ENCODE results near the gene ANKH. TPM values are rescaled to one million over a fixed set of nuclear protein-coding genes. Genes with fewer than 3 reads are reported as not detected.

Gene ANKH
- total RNA-seq, 1 experiment from 2014 or later: 81.4 TPM

DNA sequence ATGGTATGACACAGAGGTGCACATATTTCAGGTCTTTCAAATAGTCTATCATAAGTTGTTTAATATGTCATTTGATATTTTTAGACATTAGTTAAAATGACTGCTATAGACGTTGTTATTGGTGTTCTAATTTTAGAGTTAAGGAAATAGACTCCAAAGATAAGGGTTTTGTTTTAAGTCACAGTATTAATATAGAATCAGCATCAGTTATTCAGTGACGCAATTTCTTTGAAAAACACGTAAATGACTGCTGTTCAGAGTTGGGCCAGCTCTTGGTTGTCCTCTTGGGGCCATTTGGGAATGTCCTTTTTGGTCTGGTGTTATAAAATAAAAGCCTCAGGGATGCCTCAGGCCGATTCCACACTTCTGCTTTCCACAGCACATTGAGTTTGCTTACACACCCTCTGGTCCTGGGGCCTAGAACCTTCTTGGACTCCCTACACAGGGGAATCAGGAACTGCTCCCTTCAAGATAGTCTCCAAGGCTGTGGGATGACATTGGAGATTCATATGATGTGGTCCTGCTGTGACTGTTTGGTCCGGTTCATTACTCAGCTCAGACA lies 192.7 kb downstream of the ANKH start:
- H2AFZ ChIP-seq: no peak overlapping the region
- H3K4me2 ChIP-seq: no peak overlapping the region
- H3K9me3 ChIP-seq (ENCODE audit: insufficient read depth, low read depth): no peaks in the 10 kb centered on the region
- H3K9me2 ChIP-seq (ENCODE audit: insufficient read depth): no peaks in the 10 kb centered on the region
- H3K27ac ChIP-seq: no peak overlapping the region
- intact Hi-C loops (cut with micrococcal nuclease; ENCODE audit: unreplicated experiment): no loop called here
- no TSS peak for BruUV-seq (replicated peaks)
- CTCF ChIA-PET: no interaction called here
- H3K4me3 ChIP-seq: no peak overlapping the region
- no peaks in the 10 kb centered on the region; the same call in 1 of the 2 replicates for H3K36me3 ChIP-seq (ENCODE audit: low read depth)
- H4K20me1 ChIP-seq (ENCODE audit: insufficient read depth): peaks cover 19% of the 10 kb centered on the region
- DNase-seq: no peak
- no peaks in the 10 kb centered on the region for H3K27me3 ChIP-seq (ENCODE audit: insufficient read depth, low read depth)
- H3K4me1 ChIP-seq (replicated peaks; ENCODE audit: insufficient read depth): no peaks in the 10 kb centered on the region
- H3F3A ChIP-seq (ENCODE audit: insufficient read depth, low read depth): no peaks in the 10 kb centered on the region
- TF ChIP-seq, protein P1, sequence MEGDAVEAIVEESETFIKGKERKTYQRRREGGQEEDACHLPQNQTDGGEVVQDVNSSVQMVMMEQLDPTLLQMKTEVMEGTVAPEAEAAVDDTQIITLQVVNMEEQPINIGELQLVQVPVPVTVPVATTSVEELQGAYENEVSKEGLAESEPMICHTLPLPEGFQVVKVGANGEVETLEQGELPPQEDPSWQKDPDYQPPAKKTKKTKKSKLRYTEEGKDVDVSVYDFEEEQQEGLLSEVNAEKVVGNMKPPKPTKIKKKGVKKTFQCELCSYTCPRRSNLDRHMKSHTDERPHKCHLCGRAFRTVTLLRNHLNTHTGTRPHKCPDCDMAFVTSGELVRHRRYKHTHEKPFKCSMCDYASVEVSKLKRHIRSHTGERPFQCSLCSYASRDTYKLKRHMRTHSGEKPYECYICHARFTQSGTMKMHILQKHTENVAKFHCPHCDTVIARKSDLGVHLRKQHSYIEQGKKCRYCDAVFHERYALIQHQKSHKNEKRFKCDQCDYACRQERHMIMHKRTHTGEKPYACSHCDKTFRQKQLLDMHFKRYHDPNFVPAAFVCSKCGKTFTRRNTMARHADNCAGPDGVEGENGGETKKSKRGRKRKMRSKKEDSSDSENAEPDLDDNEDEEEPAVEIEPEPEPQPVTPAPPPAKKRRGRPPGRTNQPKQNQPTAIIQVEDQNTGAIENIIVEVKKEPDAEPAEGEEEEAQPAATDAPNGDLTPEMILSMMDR (conservative IDR thresholded peaks at IDR 0.05): no peak
- TF ChIP-seq EZH2 (IDR thresholded peaks at IDR 0.05; ENCODE audit: low read depth): no peak
- H3K79me2 ChIP-seq (ENCODE audit: low read depth): peaks cover 29% of the 10 kb centered on the region
- POLR2A ChIA-PET (ENCODE audit: unreplicated experiment): no interaction called here

DNA sequence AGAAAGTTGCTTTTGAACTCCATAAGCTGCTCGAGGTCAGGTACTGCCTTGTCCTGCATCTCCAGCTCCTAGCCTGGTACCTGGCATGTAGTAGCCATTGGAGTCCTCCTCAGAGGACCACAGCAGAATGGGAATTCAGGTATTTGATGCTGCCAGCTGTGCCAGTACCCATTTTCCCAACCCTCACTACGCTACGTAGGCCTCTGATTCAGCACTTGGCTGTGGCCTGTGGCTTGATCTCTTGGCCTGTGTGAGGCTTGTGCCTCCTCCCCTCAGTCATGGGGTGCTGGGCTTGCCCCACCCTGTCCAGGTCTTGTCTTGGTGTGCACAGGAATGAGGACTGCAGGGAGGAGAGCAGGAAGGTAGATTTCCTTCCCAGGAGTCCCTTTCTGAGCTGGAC lies 195.3 kb downstream of the ANKH start:
- peak in 1 of 2 experiments; percentile 50 for DNase-seq
- Histone ChIP-seq H3K9me3 (ENCODE audit: insufficient read depth, low read depth) (no peaks in the 10 kb centered on the region), H3K27ac (no peak overlapping the region), H4K20me1 (ENCODE audit: insufficient read depth) (peaks cover 33% of the 10 kb centered on the region), H3K36me3 (ENCODE audit: low read depth) (no peaks in the 10 kb centered on the region; the same call in 1 of the 2 replicates), H3K9me2 (ENCODE audit: insufficient read depth) (no peaks in the 10 kb centered on the region), H3K4me1 (replicated peaks; ENCODE audit: insufficient read depth) (no peaks in the 10 kb centered on the region), H3F3A (ENCODE audit: insufficient read depth, low read depth) (no peaks in the 10 kb centered on the region), H2AFZ (no peak overlapping the region), H3K27me3 (ENCODE audit: insufficient read depth, low read depth) (no peaks in the 10 kb centered on the region), H3K4me2 (no peak overlapping the region), H3K79me2 (ENCODE audit: low read depth) (peaks cover 54% of the 10 kb centered on the region), H3K4me3 (no peak overlapping the region)
- POLR2A ChIA-PET (ENCODE audit: unreplicated experiment): no interaction called here
- intact Hi-C loops (cut with micrococcal nuclease; ENCODE audit: unreplicated experiment): no loop called here
- CTCF ChIA-PET: interaction anchor here (0.9 kb wide), 1 partner anchor 9 kb away, joined by 4 read pairs; no protein-coding TSS in a partner anchor
- TF ChIP-seq EZH2 (IDR thresholded peaks at IDR 0.05; ENCODE audit: low read depth): no peak
- TF ChIP-seq, protein P1 (conservative IDR thresholded peaks at IDR 0.05): no peak
- BruUV-seq (replicated peaks): no TSS peak

DNA sequence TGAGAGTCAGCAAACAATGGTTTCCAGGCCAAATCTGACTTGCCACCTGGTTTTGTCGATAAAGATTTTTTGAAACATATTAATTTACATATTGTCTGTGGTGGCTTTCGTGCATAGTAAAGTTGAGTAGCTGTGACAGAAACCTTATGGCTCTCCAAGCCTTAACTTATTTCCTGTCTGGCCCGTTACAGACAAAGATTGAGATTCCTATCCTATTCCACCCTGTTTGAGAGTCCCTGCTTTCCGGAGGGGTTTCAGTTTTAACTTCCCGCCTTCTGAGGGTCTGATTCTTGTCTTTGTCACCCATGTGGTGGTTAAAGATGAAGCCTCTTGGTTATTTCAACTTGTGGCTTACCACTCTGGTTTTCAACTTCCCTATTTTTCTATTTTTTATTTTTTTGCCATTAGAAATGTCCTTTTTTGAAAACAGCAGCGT lies 195.7 kb downstream of the ANKH start:
- H3K4me3 ChIP-seq: no peak overlapping the region
- H3K27ac ChIP-seq: no peak overlapping the region
- no peak overlapping the region for H3K4me2 ChIP-seq
- H3K9me3 ChIP-seq (ENCODE audit: insufficient read depth, low read depth): no peaks in the 10 kb centered on the region
- H3K79me2 ChIP-seq (ENCODE audit: low read depth): peaks cover 59% of the 10 kb centered on the region
- ChIA-PET POLR2A (ENCODE audit: unreplicated experiment) (no interaction called here), CTCF (no interaction called here)
- H3F3A ChIP-seq (ENCODE audit: insufficient read depth, low read depth): no peaks in the 10 kb centered on the region
- H3K9me2 ChIP-seq (ENCODE audit: insufficient read depth): no peaks in the 10 kb centered on the region
- H2AFZ ChIP-seq: no peak overlapping the region
- DNase-seq: no peak
- no peaks in the 10 kb centered on the region; the same call in 1 of the 2 replicates for H3K36me3 ChIP-seq (ENCODE audit: low read depth)
- no peaks in the 10 kb centered on the region for H3K27me3 ChIP-seq (ENCODE audit: insufficient read depth, low read depth)
- TF ChIP-seq, protein P1 (conservative IDR thresholded peaks at IDR 0.05): no peak
- peaks cover 38% of the 10 kb centered on the region for H4K20me1 ChIP-seq (ENCODE audit: insufficient read depth)
- intact Hi-C loops (cut with micrococcal nuclease; ENCODE audit: unreplicated experiment): no loop called here
- no peaks in the 10 kb centered on the region for H3K4me1 ChIP-seq (replicated peaks; ENCODE audit: insufficient read depth)
- no TSS peak for BruUV-seq (replicated peaks)
